H9 (cell line): Measurements from ENCODE around the gene KIF2C. TPM values are rescaled to one million over a fixed set of nuclear protein-coding genes. Genes with fewer than 3 reads are reported as not detected.

Source experiments
- DNase-seq: peaks from one replicate; pipeline ENCODE4 v3.0.0-alpha.2; 2017
- H2AFZ ChIP-seq: one replicate; pipeline ENCODE4 v1.6.1; 2013; ENCODE audit warnings: mild to moderate bottlenecking, low read length, control low read depth, moderate library complexity
- H2AK5ac ChIP-seq: 2 replicates; pipeline ENCODE4 v1.6.1; 2013; ENCODE audit warnings: low read length, control low read depth, mixed read lengths; ENCODE audit not compliant: insufficient read length
- H2BK120ac ChIP-seq: one replicate; pipeline ENCODE4 v1.6.1; 2013; ENCODE audit warnings: low read depth, mild to moderate bottlenecking, low read length, control low read depth, inconsistent platforms; ENCODE audit not compliant: poor library complexity, severe bottlenecking
- H2BK12ac ChIP-seq: 2 replicates; pipeline ENCODE4 v1.6.1; 2013; ENCODE audit warnings: low read length, control low read depth, mixed read lengths, low read depth; ENCODE audit not compliant: insufficient read length
- H2BK15ac ChIP-seq: 2 replicates; pipeline ENCODE4 v1.6.1; 2013; ENCODE audit warnings: low read depth, low read length, control low read depth
- H2BK20ac ChIP-seq: one replicate; pipeline ENCODE4 v1.6.1; 2013; ENCODE audit warnings: low read depth, mild to moderate bottlenecking, low read length, control low read depth, inconsistent platforms; ENCODE audit not compliant: poor library complexity, severe bottlenecking
- H2BK5ac ChIP-seq: 2 replicates; pipeline ENCODE4 v1.6.1; 2013; ENCODE audit warnings: low read length, control low read depth, mixed read lengths; ENCODE audit not compliant: insufficient read length
- H3K14ac ChIP-seq: 2 replicates; pipeline ENCODE4 v1.6.1; 2013; ENCODE audit warnings: low read length, control low read depth; ENCODE audit not compliant: insufficient read depth
- H3K18ac ChIP-seq: 2 replicates; pipeline ENCODE4 v1.6.1; 2013; ENCODE audit warnings: low read depth, mild to moderate bottlenecking, mixed read lengths, low read length, control low read depth; ENCODE audit not compliant: insufficient read length
- H3K23ac ChIP-seq: 2 replicates; pipeline ENCODE4 v1.6.1; 2013; ENCODE audit warnings: low read length, control low read depth, mixed read lengths, low read depth; ENCODE audit not compliant: insufficient read length
- H3K23me2 ChIP-seq: 2 replicates; pipeline ENCODE4 v1.6.1; 2013; ENCODE audit warnings: low read depth, mild to moderate bottlenecking, mixed read lengths, low read length, control low read depth; ENCODE audit not compliant: insufficient read length, poor library complexity, severe bottlenecking
- H3K27ac ChIP-seq: 2 replicates; pipeline ENCODE4 v1.5.1; 2013; ENCODE audit warnings: low read length, control low read depth, mixed read lengths, low read depth; ENCODE audit not compliant: insufficient read length
- H3K27me3 ChIP-seq: 2 replicates; pipeline ENCODE4 v1.6.1; 2013; ENCODE audit warnings: low read length, control low read depth, inconsistent platforms; ENCODE audit not compliant: insufficient read depth
- H3K4ac ChIP-seq: 2 replicates; pipeline ENCODE4 v1.6.1; 2013; ENCODE audit warnings: low read depth, mild to moderate bottlenecking, control low read depth, inconsistent platforms, low read length, moderate library complexity
- H3K4me1 ChIP-seq: 2 replicates; pipeline ENCODE4 v1.6.1; 2013; ENCODE audit warnings: low read length, control low read depth, inconsistent platforms; ENCODE audit not compliant: insufficient read depth
- H3K4me2 ChIP-seq: 2 replicates; pipeline ENCODE4 v1.6.1; 2013; ENCODE audit warnings: low read length, control low read depth, mixed read lengths; ENCODE audit not compliant: insufficient read length, insufficient read depth
- H3K56ac ChIP-seq: 2 replicates; pipeline ENCODE4 v1.6.1; 2013; ENCODE audit warnings: low read depth, mild to moderate bottlenecking, mixed read lengths, low read length, control low read depth; ENCODE audit not compliant: insufficient read length
- H3K79me1 ChIP-seq: 2 replicates; pipeline ENCODE4 v1.6.1; 2013; ENCODE audit warnings: low read depth, mild to moderate bottlenecking, moderate library complexity, low read length, control low read depth, inconsistent platforms; ENCODE audit not compliant: insufficient read depth, poor library complexity, severe bottlenecking
- H3K79me2 ChIP-seq: 2 replicates; pipeline ENCODE4 v1.6.1; 2013; ENCODE audit warnings: low read length, control low read depth, inconsistent platforms; ENCODE audit not compliant: insufficient read depth
- H3K9ac ChIP-seq: 2 replicates; pipeline ENCODE4 v1.6.1; 2013; ENCODE audit warnings: low read length, control low read depth, mixed read lengths; ENCODE audit not compliant: insufficient read length; ENCODE audit errors: extremely low read depth
- H3K9me3 ChIP-seq: one replicate; pipeline ENCODE4 v1.6.1; 2013; ENCODE audit warnings: low read depth, low read length, inconsistent platforms; ENCODE audit not compliant: control insufficient read depth
- H3T11ph ChIP-seq: one replicate; pipeline ENCODE4 v1.6.1; 2013; ENCODE audit warnings: mild to moderate bottlenecking, low read length, control low read depth, inconsistent platforms
- H4K20me1 ChIP-seq: one replicate; pipeline ENCODE4 v1.6.1; 2013; ENCODE audit not compliant: control insufficient read depth, insufficient read length, insufficient read depth
- H4K5ac ChIP-seq: 2 replicates; pipeline ENCODE4 v1.6.1; 2013; ENCODE audit warnings: low read depth, mild to moderate bottlenecking, mixed read lengths, low read length, control low read depth; ENCODE audit not compliant: insufficient read length
- H4K8ac ChIP-seq: replicated peaks from 2 replicates; pipeline ENCODE4 v1.6.1; 2013; ENCODE audit warnings: low read length, control low read depth, mixed read lengths, low read depth; ENCODE audit not compliant: insufficient read length
- H4K91ac ChIP-seq: 2 replicates; pipeline ENCODE4 v1.6.1; 2013; ENCODE audit warnings: low read depth, mild to moderate bottlenecking, moderate library complexity, mixed read lengths, low read length, control low read depth; ENCODE audit not compliant: insufficient read length
- H3K27ac Mint-ChIP-seq, 3 experiments: 2 replicates in 2 of 3; 3 replicates in 1 of 3; pipeline ENCODE4 v1.8.0; 2020 to 2021; ENCODE audit warnings: mixed read lengths in 3 of 3, mild to moderate bottlenecking in 1 of 3, moderate library complexity in 1 of 3
- H3K27me3 Mint-ChIP-seq: 2 replicates; pipeline ENCODE4 v1.8.0; 2021; ENCODE audit warnings: low read depth, mild to moderate bottlenecking, moderate library complexity, mixed read lengths
- H3K36me3 Mint-ChIP-seq, 3 experiments: 2 replicates in 2 of 3; 3 replicates in 1 of 3; pipeline ENCODE4 v1.8.0; 2020 to 2021; ENCODE audit warnings: low read depth in 3 of 3, mixed read lengths in 3 of 3; ENCODE audit not compliant: insufficient read depth in 1 of 3
- H3K4me1 Mint-ChIP-seq, 2 experiments: 2 replicates each; pipeline ENCODE4 v1.8.0; 2020; ENCODE audit warnings: mixed read lengths in 2 of 2
- H3K4me3 Mint-ChIP-seq, 2 experiments: 2 replicates in 1 of 2; 3 replicates in 1 of 2; pipeline ENCODE4 v1.8.0; 2020 to 2021; ENCODE audit warnings: mild to moderate bottlenecking in 2 of 2, mixed read lengths in 2 of 2, moderate library complexity in 1 of 2
- H3K9me3 Mint-ChIP-seq, 2 experiments: 2 replicates in 1 of 2; 3 replicates in 1 of 2; pipeline ENCODE4 v1.8.0; 2020; ENCODE audit warnings: mild to moderate bottlenecking in 2 of 2, mixed read lengths in 2 of 2, moderate library complexity in 1 of 2
- CTCF ChIP-seq: fragments of 200-600 bp; sonication (generic); conservative IDR thresholded peaks from 3 replicates; pipeline ENCODE4 v1.8.0; 2021; ENCODE audit warnings: antibody characterized with exemption, mild to moderate bottlenecking
- WGBS: extraction: QIAGEN DNeasy Blood & Tissue Kit; methylation state at CpG from one replicate; pipeline ENCODE4 v1.1.7; 2013; ENCODE audit warnings: missing lambda C conversion rate, low lambda C conversion rate, mixed read lengths; ENCODE audit not compliant: insufficient read length; ENCODE audit errors: extremely low coverage; 5-methylcytosine and 5-hydroxymethylcytosine counted together
- total RNA-seq: library from RNA; stranded (reverse); gene quantifications from 2 replicates; pipeline ENCODE4 v1.2.1, GENCODE V29; 2021

KIF2C gene
- total RNA-seq, 1 experiment from 2014 or later, result 73.1 TPM

- Histone ChIP-seq H4K20me1 (no peaks in the 10 kb centered on the region), H2BK20ac (no peak overlapping the region), H2AFZ (no peak overlapping the region), H2BK15ac (no peak overlapping the region), H2BK12ac (no peak overlapping the region), H3K79me2 (no peaks in the 10 kb centered on the region), H3K18ac (no peak overlapping the region), H3T11ph (no peak overlapping the region), H3K23ac (no peak overlapping the region), H3K56ac (no peak overlapping the region), H2BK120ac (no peak overlapping the region), H2BK5ac (no peak overlapping the region), H3K9ac (no peak overlapping the region), H3K4ac (no peak overlapping the region), H3K23me2 (peaks cover 9% of the 10 kb centered on the region), H3K14ac (no peak overlapping the region), H3K27ac (no peak overlapping the region), H3K9me3 (no peaks in the 10 kb centered on the region), H3K4me1 (no peaks in the 10 kb centered on the region), H2AK5ac (no peak overlapping the region), H4K91ac (no peak overlapping the region), H3K27me3 (no peaks in the 10 kb centered on the region), H4K5ac (no peak overlapping the region), H3K79me1 (no peaks in the 10 kb centered on the region), H4K8ac (no peak overlapping the region), H3K4me2 (no peak overlapping the region)
- Mint-ChIP-seq H3K9me3 (no peaks in the 10 kb centered on the region; a peak in 1 of 5 replicates), H3K36me3 (peaks cover 0 to 3% (median 0%) of the 10 kb centered on the region in 3 experiments; a peak in 3 of 7 replicates), H3K27me3 (peaks cover 12% of the 10 kb centered on the region), H3K4me3 (no peak overlapping the region), H3K4me1 (peaks cover 29 to 39% of the 10 kb centered on the region in 2 experiments), H3K27ac (no peak overlapping the region)
- WGBS, result no CpG with 5 or more reads among the region's 10 CpGs
- no peak for TF ChIP-seq CTCF
- DNase-seq, result no peak
These were observed 47.9 kb downstream of the KIF2C start for GRCh38 chr1:44787506-44787905.
